ENCODE results near the gene ELOVL4.

The ELOVL4 gene

GRCh38 chr6:79947191-79948186, at the start of gene ELOVL4:
Gene ELOVL4, minus strand, starts transcription at chr6:79947553. Its CDS starts 274 bp downstream, at chr6:79947279.
- DNase-seq (ENCODE audit: low read depth in 2 of 2): peak; percentile 51 to 64

DNA sequence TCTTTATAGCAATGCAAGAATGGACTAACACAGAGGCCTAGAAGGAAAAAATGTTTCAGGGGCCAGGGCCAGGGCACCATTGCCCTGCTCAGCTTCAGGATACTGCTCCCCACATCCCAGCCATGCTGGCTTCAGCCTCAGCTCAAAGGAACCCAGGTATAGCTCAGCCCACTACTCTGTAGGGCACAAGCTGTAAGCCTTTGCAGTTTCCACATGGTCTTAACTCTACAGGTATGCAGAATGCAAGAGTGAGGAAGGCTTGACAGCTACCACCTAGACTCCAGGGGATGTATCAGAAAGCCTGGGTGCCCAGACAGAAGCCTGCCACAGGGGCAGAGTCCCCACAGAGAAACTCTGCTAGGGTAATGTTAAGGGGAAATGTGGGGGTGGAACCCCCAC, 46.6 kb upstream of the ELOVL4 start:
- no peak for DNase-seq (ENCODE audit: low read depth in 2 of 2)

DNA sequence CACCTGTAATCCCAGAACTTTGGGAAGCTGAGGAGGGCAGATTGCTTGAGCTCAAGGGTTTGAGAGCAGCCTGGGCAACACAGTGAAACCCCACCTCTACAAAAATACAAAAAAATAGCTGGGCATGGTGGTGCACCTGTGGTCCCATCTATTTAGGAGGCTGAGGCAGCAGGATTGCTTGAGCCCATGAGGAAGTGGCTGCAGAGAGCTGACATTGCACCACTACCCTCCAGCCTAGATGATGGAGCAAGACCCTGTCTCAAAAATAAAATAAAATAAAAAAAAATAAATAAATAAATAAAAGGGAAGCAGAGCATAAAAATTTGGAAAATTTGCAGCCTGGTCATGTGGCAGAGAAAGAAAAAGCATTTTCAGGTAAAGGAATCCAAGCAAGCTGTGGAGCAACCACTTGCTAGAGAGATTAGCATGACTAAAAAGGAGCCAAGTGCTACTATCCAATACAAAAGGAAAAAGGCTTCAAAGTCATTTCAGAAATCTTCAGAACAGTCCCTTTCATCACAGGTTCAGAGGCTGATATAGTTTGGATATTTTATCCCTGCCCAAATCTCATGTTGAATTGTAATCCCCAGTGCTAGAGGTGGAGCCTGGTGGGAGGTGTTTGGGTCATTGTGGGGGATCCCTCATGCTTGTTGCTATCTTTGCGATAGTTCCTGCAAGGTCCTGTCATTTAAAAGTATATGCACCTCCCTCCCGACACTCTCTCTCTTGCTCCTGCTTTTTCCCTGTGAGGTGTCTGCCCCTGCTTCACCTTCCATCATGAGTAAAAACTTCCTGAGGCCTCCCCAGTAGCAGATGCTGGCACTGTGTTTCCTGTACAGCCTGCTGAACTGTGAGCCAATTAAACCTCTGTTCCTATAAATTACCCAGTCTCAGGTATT, 45.9 kb upstream of the ELOVL4 start:
- DNase-seq (ENCODE audit: low read depth in 2 of 2): no peak

DNA sequence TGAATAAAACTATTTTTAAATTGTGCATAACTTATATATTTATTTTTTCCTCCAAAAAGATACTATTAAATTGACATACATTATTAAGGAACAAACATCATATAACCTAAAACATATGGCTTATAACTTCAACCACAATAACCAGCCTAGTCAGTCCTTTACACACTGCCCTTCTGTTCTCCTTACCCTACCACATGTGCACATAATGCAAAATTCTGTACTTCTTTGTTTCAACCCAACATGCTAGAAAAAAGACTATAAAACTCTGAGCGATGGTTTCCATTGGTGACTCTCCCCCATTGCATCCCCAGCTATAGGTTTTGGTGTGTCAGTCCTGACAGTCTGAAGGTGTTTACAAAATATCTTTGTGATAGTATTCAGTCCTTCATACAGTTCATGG, 42.3 kb upstream of the ELOVL4 start:
- no peak for DNase-seq (ENCODE audit: low read depth in 2 of 2)

DNA sequence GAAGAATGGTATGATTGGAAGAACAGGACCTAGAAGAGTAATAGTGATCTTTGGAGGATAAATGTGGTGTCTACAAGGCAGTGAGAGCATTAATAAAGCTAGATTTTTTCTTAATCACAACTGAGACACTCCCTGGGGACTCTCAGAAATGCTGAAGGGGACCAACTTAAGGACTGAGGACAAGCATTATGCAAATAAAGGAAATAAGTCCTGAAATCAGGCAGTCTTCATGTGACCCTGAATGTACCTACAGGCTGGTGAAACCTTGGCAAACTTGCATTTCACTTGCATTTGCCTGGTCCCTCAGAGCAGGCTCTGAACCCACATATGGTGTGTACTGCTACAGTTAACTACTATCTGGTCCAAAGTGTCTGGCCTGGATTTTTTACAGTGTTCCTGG, 37.8 kb upstream of the ELOVL4 start:
- no peak for DNase-seq (ENCODE audit: low read depth in 2 of 2)

DNA sequence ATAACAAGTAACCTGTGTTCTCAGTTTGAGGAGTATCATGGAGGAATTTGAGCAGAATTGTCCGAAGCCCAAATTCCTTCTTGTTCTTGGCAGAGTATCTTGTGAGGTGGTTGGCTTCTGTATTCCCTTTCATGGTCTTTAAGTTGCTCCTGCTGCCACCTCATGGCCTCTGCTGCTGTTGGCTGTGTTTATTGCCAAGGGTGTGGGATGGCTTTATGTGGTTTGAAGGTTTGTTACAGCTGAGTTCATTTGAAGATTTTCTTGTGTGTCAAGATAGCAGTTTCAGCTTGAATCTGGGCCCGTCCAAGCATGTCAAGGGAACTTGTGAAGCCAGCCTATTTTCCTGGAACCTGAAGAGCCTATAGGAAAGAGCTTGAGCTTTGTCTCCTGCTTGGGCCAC, 36.9 kb upstream of the ELOVL4 start:
- no peak for DNase-seq (ENCODE audit: low read depth in 2 of 2)

GRCh38 chr6:79981652-79982051, 34.3 kb upstream of the ELOVL4 start:
- no peak for DNase-seq (ENCODE audit: low read depth in 2 of 2)

- DNase-seq (ENCODE audit: low read depth in 2 of 2): no peak
Measured at GRCh38 chr6:79971193-79971592, 23.8 kb upstream of the ELOVL4 start.

GRCh38 chr6:79969784-79970183, 22.4 kb upstream of the ELOVL4 start:
- DNase-seq (ENCODE audit: low read depth in 2 of 2): no peak

- DNase-seq (ENCODE audit: low read depth in 2 of 2): no peak
Measured at GRCh38 chr6:79967178-79967577, 19.8 kb upstream of the ELOVL4 start.

GRCh38 chr6:79964607-79965081, 17.3 kb upstream of the ELOVL4 start:
- DNase-seq (ENCODE audit: low read depth in 2 of 2): no peak

GRCh38 chr6:79954849-79955248, 7.5 kb upstream of the ELOVL4 start:
- DNase-seq (ENCODE audit: low read depth in 2 of 2): no peak

GRCh38 chr6:79949233-79949632, 1.9 kb upstream of the ELOVL4 start:
- DNase-seq (ENCODE audit: low read depth in 2 of 2): peak in 1 of 2 donors; percentile 20

DNA sequence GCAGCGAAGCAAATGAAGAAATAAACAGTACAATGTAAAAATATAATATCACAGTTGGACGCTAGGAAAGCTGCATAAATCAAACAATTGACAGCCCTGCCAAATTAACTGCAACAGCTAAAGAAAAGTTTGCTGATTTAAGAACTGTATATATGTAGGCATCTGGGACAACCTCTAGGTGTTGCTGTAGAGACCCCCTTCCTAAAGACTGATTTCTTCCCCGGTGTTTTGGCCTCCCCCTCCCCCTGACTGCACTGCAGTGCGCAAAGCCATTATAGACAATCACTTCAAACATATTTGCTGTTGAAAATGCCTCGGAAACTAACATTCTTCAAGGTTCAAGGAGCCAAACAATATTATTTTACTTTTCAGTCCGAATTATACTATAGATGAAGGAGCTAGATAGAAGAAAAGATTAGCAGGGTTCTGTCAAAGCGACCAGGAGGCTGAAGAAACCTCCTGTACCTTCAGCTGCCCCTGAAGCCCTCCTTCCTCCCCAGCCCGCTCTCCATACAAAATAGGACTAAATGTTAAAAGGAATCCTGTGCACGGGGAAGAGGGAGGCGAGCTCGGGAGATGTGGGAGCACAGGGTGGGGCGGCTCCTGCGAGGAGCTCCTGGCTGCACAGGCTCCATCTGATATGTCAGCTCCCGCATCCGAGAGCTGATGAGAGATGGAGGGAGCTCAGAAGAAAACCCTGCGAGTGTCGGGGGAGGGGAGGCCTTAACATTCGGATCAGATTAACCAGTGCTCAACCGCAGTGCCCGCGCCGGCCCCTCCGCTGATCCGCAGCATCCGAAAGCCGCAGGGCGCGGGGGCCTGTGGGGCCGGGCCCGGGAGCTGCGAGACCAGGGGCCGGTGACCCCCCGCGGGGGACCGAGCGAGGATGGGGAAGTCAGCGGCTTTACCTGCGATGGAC, 822 bp downstream of the ELOVL4 start:
- DNase-seq (ENCODE audit: low read depth in 2 of 2): peak in 1 of 2 donors; percentile 3

DNA sequence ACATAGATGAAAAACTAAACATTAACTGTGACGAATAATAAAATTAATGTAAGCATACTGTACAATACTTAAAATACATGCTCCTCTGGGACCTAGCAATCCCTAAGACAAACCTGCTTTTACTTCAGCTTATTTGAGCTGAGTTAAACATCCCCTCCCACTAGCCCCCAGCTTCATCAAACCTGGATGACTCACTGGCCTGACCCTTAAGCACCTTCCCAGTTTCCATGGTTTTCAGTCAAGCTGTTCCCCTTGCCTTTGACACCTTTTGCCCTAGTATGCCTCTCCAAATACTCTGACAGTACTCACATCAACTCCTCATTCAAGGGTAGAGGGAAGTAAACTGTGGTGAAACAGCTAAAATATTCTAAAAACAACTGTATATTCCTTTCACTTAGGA, 4.2 kb downstream of the ELOVL4 start:
- DNase-seq (ENCODE audit: low read depth in 2 of 2): no peak

DNA sequence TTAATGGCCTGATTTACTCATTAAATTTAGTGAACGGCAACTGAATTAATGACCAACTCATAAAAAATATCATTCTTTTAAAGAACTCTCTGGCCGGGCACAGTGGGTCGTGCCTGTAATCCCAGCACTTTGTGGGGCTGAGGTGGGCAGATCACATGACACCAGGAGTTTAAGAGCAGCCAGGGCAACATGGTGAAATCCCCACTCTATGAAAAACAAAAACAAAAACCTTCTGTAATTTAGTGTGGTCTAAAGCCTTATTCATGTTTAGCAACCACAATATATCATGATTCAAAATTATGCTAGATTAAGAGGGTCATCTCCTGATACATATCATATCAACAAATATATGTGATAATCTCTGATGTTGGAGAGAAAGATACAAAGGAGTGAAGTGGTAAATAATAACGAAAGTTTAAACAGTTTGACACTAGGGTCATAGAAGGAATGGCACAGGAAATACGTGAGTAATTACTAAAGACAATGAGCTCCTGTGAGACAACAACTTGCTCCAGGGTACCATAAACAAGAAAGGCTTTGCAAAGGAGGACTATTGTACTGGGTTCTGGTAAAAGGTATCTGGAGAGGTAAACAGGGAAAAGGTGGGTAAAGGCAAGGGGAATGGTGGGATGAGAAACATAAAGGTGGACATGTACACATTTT, 5.7 kb downstream of the ELOVL4 start:
- no peak for DNase-seq (ENCODE audit: low read depth in 2 of 2)

- DNase-seq (ENCODE audit: low read depth in 2 of 2): no peak
Measured at GRCh38 chr6:79928478-79928998, 18.8 kb downstream of the ELOVL4 start.

GRCh38 chr6:79927758-79928157, 19.6 kb downstream of the ELOVL4 start:
- DNase-seq (ENCODE audit: low read depth in 2 of 2): no peak

- no peak for DNase-seq (ENCODE audit: low read depth in 2 of 2)
Measured at GRCh38 chr6:79923270-79923669, 24.1 kb downstream of the ELOVL4 start.

DNA sequence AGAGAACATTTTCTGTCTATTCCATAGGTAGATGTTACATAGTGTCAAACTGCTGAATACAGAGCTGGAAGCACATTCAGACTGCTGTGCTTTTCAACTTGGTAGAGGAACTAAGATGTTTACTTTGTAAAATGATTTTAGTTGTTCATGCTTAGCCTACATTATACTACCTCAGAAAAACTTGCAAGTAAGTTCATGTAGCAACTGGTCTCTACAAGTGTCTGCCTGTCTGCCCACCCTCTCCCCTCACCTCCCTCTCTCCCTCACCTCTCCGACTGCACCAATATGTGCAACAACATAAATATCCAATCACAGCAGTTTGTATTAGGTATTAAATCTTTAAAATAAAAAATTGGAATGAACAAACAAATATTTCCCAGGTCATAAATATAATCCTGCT, 25.3 kb downstream of the ELOVL4 start:
- DNase-seq (ENCODE audit: low read depth in 2 of 2): no peak

All from stimulated activated CD8-positive, alpha-beta memory T cell treated with anti-CD3 and anti-CD28 coated beads, Interleukin-2, amount 100 ng/mL, for 48 hours (primary cell).